HG02981 (cell line): ENCODE data around the gene SURF6.
"Not testable (repeated sequence)": the region's sequence is repeated elsewhere in the genome, so short reads cannot be mapped to it uniquely, and the experiment has no call there.

ENCODE experiments used
- ATAC-seq: cut with Tn5 transposase; IDR thresholded peaks from one replicate; pipeline ENCODE4 v1.9.1; 2021; ENCODE audit warnings: mild to moderate bottlenecking, moderate library complexity; ENCODE audit not compliant: unreplicated experiment

The SURF6 gene

DNA sequence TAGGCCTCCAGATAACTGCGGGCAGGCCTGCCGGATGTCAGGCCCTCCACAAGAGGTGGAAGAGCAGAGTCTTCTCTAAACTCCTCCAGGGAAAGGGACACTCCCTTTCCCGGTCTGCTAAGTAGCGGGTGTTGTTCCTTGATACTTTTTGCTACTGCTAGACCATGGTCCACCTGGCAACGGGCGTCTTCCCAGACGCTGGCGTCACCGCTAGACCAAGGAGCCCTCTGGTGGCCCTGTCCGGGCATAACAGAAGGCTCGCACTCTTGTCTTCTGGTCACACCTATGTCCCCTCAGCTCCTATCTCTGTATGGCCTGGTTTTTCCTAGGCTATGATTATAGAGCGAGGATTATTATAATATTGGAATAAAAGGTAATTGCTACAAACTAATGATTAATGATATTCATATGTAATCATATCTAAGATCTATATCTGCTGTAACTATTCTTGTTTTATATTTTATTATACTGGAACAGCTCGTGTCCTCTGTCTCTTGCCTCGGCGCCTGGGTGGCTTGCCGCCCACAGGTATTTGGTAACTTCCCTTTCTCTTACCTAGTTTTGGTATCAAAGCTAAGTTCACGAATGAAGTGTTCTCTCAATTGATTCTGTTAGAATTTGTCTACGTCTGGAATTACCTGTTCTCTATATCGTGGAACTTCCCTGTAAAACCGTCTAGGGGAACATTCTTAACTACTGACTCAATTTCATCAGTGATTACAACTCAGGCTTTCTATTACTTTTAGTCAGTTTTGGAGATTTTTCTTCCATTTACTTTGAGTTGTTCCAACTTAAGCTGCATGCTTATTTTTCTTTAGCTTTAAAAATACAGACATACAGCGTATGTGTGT lies 6.5 kb downstream of the SURF6 start:
- ATAC-seq, result not testable (repeated sequence)

GRCh38 chr9:133327834-133328484 lies 8.0 kb downstream of the SURF6 start:
- no peak for ATAC-seq

DNA sequence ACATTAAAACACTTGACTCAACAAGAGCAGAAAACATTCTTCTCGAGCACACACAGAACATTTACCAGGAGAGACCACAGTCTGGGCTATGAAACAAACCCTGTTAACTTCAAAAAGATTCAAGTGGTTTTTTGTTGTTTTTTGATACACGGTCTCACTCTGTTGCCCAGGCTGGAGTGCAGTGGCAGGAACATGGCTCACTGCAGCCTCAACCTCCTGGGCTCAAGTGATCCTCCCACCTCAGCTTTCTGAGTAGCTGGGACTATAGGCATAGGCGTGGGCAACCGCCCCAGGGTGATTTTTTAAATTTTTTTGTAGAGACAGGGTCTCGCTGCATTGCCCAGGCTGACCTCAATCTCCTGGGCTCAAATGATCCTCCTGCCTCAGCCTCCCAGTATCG lies 9.0 kb downstream of the SURF6 start:
- not testable (repeated sequence) for ATAC-seq

DNA sequence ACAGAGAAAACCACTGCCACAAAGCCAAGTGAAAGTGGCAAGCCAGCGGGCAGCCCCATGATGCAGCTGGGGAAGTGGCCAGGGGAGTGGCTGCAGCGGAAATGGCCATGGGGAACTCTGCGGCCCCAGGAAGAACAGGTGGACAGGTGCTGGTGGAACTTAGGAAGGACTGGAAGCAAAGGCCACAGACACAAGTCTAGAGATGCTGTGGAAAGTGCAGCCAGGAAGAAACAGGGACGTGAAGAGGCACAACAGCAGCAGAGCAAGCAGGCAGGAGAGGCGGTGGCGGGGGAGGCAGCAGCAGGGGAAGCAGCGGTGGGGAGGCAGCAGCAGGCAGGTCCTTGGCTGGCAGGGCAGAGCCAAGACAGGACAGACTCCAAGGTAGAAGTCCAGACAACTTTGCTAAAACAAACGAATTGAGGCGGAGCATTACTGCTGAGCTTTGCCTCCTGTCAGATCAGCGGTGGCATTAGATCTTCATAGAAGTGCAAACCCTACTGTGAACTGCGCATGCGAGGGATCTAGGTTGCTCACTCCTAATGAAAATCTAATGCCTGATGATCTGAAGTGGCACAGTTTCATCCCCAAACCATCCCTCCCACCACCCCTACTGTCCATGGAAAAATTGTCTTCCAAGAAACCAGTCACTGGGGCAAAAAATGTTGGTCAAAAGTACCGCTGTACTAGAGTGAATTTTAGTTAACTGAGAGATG lies 11.8 kb downstream of the SURF6 start:
- ATAC-seq, result no peak

DNA sequence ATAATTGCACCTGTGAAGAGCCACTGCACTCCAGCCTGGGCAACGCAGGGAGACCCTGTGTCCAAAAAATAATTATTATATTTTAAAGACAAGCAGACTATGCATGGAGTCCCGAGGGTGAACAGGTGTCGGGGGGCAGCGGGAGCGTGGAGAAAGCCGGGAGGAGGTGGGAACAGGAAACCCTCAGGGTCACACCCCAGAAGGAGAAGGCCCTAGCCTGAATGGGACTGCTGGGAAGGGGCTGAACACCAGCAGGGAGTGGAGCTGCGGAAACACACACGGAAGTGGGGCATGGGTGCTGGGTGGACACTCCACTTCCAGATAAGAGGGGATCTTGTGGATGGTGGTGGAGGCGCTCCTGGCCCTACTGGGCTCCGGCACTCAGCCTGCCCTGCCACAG lies 12.8 kb downstream of the SURF6 start:
- no peak for ATAC-seq

GRCh38 chr9:133322701-133323100 lies 13.3 kb downstream of the SURF6 start:
- ATAC-seq, result no peak

DNA sequence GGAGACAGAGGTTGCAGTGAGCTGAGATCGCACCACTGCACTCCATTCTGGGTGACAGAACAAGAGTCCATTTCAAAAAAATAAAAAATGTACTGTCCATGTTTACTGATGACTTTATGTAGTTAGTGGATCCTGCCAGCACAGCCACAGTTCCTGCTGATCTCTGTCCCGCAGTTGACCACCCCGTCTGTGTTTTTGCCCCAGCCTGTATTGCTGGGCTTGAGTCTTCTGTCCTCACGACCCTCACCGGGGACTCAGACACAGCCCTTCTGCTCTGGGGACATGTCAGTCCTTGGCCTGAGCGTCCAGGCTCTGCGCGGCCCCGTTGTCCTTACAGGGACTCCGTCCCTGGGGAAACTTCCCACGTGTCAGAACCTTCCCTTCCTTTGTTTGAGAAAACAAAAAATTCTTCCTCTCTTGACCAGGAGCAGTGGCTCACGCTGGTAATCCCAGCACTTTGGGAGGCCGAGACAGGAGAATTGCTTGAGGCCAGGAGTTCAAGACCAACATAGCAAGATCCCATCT lies 14.5 kb downstream of the SURF6 start:
- ATAC-seq, result no peak

DNA sequence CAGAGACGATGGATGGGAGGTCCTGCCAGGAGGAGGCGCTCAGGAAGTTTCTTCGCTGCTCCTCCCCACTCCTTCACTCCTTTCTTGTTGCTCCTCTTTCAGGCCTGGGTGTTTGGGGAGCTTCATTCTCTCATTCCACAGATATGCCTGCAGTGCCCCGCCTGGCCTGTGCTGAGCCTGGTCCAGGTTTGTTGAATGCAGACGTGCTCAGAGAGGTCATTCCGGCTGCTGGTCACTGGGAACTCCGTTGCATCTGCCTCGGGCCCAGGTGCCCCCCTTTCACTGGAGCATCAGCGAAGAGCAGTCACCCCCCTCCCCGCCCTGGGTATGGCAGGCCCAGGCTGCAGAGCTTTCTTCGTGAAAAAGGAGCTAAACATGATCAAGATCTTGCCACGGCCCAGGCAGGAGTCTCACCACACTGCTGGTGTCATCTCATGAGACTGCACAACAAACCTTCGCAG lies 15.5 kb downstream of the SURF6 start:
- no peak for ATAC-seq

GRCh38 chr9:133317551-133317950 lies 18.4 kb downstream of the SURF6 start:
- ATAC-seq, result not testable (repeated sequence)

DNA sequence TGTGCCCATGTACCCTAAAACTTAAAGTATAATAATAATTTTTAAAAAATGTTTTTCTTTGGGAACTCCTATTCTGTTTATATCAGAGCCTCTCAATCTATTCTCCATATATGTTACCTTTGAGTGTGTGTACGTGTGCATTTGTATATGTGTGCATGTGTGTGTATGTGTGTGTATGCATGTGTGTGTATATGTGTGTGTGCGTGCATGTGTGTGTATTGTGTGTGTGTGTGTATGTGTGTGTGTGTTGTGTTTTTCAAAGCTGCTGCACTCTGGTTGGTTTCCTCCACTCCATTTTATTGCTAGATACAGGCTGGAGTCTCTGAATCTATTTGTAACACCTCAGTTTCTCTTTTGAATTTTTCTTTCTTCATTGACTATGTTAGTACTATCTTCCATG lies 20.0 kb downstream of the SURF6 start:
- ATAC-seq, result no peak

DNA sequence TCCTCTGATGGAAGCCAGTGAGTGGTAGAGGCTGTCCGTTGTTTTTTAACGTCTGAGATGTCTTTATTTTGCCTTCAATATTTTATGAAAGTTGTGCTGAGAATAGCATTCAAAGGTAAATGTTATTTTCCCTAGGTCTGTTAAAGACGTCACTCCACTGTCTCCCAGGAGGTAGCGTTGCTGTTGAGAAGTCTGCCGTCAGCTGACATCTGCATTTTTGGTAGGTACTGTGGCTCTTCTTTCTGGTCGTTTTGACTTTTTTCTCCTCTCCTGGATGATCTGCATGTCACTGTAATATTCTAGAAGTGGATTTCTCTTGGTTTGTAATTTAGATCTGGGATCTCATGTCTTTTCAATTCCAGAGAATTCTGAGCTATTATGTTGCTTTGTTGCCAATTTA lies 26.4 kb downstream of the SURF6 start:
- no peak for ATAC-seq

GRCh38 chr9:133307301-133307700 lies 28.7 kb downstream of the SURF6 start:
- ATAC-seq, result no peak

- no peak for ATAC-seq
Observed at GRCh38 chr9:133306242-133307204, 29.5 kb downstream of the SURF6 start.

DNA sequence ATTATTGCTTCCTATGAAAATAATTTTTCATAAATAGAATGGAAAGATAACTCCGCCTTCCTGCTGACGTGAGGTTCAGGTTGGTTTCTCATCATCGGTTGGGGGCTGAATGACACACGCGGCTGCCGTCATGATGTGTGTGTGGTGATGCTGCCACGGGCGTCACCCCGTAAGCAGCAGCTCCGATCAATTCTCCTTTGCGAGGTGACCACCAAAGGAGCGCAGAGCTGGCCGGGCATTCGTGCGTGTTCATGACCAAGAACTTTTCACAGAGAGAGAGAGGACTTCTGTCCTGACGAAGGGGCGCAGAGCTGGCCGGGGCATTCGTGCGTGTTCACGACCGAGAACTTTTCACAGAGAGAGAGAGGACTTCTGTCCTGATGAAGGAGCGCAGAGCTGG lies 30.3 kb downstream of the SURF6 start:
- no peak for ATAC-seq

- ATAC-seq, result no peak
Observed at GRCh38 chr9:133304477-133305377, 31.3 kb downstream of the SURF6 start.

- no peak for ATAC-seq
Observed at GRCh38 chr9:133304158-133304470, 31.9 kb downstream of the SURF6 start.

DNA sequence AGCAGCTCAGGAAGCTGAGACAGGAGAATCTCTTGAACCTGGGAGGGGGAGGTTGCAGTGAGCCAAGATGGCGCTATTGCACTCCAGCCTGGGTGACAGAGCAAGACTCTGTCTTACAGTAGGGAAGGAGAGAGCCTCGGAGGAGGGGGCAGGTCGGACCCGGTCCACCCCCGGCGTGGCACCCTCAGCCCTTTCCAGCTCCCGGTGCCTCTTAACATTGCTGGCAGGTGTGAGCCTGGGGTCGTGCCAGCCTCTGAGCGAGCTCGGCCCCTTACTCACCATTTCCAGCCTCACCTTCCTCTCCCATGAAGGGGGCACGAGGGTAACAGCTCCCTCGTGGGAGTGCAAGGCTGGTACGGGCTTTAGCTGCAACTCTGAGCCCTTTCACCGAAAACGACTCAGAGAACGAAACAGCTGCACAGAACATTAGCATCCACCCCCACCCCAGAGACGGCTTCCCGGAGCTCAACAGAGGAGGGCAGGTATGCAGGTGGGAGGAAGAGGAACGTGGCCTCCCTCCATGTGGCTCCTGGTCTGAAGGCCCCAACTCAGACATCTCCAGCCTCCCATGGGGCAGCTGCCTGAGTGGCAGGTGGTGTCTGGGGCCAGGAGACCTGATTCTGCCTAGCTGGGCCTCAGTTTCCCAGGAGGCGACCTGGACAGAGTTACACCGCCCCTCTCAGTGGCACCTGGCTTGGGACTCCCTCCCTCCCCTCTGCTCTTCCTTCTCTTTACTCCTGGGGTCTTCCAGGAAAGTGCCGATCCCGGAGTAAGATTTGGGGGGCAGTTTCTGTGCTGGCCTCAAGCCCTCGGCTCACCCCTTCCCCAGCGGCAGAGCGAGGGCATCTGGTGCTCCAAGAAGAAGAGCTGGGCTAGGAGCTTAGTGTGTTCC lies 32.5 kb downstream of the SURF6 start:
- no peak for ATAC-seq
